Measurements from ENCODE around the gene ZNF774.

The ZNF774 gene

DNA sequence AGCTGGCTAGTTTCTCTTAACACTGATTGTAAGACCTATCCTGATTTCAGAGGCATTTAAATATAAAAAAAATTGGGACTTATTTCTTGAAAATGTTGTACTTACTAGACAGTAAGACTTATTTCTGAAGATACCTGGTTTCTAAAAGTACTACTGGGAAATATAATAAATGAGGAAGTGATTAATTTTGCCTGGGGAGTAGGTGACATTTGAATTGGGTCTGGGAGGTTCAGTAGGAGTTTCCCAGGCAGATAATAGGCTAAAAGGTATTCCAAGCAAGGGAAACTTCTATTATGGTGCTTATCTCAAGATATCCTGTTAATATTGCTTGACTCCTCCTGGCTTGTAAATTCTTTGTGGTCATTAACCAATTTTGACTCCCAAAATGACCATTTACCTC lies 29.4 kb downstream of the ZNF774 start:
- TF ChIP-seq, protein P1, sequence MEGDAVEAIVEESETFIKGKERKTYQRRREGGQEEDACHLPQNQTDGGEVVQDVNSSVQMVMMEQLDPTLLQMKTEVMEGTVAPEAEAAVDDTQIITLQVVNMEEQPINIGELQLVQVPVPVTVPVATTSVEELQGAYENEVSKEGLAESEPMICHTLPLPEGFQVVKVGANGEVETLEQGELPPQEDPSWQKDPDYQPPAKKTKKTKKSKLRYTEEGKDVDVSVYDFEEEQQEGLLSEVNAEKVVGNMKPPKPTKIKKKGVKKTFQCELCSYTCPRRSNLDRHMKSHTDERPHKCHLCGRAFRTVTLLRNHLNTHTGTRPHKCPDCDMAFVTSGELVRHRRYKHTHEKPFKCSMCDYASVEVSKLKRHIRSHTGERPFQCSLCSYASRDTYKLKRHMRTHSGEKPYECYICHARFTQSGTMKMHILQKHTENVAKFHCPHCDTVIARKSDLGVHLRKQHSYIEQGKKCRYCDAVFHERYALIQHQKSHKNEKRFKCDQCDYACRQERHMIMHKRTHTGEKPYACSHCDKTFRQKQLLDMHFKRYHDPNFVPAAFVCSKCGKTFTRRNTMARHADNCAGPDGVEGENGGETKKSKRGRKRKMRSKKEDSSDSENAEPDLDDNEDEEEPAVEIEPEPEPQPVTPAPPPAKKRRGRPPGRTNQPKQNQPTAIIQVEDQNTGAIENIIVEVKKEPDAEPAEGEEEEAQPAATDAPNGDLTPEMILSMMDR (IDR thresholded peaks at IDR 0.05; ENCODE audit: poor library complexity, severe bottlenecking): no peak
- no peak for ATAC-seq (ENCODE audit: low read depth)
- Histone ChIP-seq H3K27me3 (ENCODE audit: insufficient read depth, poor library complexity, severe bottlenecking) (no peaks in the 10 kb centered on the region), H3K27ac (ENCODE audit: poor library complexity, severe bottlenecking) (no peak overlapping the region), H3K36me3 (ENCODE audit: low read depth) (no peaks in the 10 kb centered on the region), H3K9me3 (ENCODE audit: severe bottlenecking) (no peaks in the 10 kb centered on the region), H3K4me3 (ENCODE audit: severe bottlenecking) (no peak overlapping the region), H3K4me1 (ENCODE audit: insufficient read depth, poor library complexity, severe bottlenecking) (no peaks in the 10 kb centered on the region)
- no peak for DNase-seq (ENCODE audit: low spot score)

DNA sequence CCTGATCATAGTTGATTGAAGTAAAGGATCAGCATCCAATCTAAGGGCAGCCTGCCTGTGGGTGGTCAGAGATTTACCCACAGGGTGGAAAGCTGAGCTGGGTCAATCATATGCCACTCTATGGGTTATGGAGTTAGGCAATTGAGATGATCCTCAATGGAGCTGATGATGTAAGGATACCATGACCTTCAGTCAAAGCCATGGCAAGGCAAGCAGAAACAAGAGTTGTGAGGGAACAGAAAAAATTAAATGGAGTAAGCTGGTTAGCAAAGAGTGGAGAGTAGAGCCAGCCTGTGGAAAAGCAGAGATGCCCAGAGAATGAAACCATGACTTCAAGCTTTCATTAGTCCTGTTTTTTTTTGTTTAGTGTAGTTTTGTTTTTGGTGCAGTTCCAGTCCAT lies 30.2 kb downstream of the ZNF774 start:
- H3K4me1 ChIP-seq (ENCODE audit: insufficient read depth, poor library complexity, severe bottlenecking): no peaks in the 10 kb centered on the region
- no peaks in the 10 kb centered on the region for H3K27me3 ChIP-seq (ENCODE audit: insufficient read depth, poor library complexity, severe bottlenecking)
- DNase-seq (ENCODE audit: low spot score) (no peak), ATAC-seq (ENCODE audit: low read depth) (0 out of 3 replicates have a peak, but pooled peaks have one; percentile 25)
- no peak overlapping the region for H3K27ac ChIP-seq (ENCODE audit: poor library complexity, severe bottlenecking)
- H3K9me3 ChIP-seq (ENCODE audit: severe bottlenecking): no peaks in the 10 kb centered on the region
- H3K36me3 ChIP-seq (ENCODE audit: low read depth): no peaks in the 10 kb centered on the region
- no peak overlapping the region for H3K4me3 ChIP-seq (ENCODE audit: severe bottlenecking)
- TF ChIP-seq, protein P1 (IDR thresholded peaks at IDR 0.05; ENCODE audit: poor library complexity, severe bottlenecking): no peak

DNA sequence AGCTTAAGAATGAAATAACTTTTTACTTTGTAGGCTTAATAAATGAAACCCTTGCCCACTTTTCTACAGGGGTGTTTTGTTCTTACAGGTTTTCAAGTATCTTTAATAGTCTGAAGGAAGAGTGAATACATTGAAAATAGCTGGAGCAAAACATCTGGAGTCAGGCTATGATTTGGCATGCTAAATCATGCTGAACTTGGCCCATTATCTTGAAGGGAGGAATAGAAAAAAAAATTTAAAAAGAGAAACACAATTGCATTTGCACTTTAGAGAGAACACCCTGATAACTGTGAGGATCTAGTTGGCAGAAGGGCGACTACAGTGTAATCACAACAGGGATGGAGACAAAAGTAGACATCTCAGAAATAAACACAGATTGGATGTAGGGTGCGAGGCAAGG lies 34.1 kb downstream of the ZNF774 start:
- Histone ChIP-seq H3K27ac (ENCODE audit: poor library complexity, severe bottlenecking) (no peak overlapping the region), H3K36me3 (ENCODE audit: low read depth) (peaks cover 13% of the 10 kb centered on the region), H3K27me3 (ENCODE audit: insufficient read depth, poor library complexity, severe bottlenecking) (no peaks in the 10 kb centered on the region), H3K4me1 (ENCODE audit: insufficient read depth, poor library complexity, severe bottlenecking) (peaks cover 12% of the 10 kb centered on the region), H3K9me3 (ENCODE audit: severe bottlenecking) (no peaks in the 10 kb centered on the region), H3K4me3 (ENCODE audit: severe bottlenecking) (no peak overlapping the region)
- ATAC-seq (ENCODE audit: low read depth) (no peak), DNase-seq (ENCODE audit: low spot score) (no peak)
- TF ChIP-seq, protein P1 (IDR thresholded peaks at IDR 0.05; ENCODE audit: poor library complexity, severe bottlenecking): no peak

DNA sequence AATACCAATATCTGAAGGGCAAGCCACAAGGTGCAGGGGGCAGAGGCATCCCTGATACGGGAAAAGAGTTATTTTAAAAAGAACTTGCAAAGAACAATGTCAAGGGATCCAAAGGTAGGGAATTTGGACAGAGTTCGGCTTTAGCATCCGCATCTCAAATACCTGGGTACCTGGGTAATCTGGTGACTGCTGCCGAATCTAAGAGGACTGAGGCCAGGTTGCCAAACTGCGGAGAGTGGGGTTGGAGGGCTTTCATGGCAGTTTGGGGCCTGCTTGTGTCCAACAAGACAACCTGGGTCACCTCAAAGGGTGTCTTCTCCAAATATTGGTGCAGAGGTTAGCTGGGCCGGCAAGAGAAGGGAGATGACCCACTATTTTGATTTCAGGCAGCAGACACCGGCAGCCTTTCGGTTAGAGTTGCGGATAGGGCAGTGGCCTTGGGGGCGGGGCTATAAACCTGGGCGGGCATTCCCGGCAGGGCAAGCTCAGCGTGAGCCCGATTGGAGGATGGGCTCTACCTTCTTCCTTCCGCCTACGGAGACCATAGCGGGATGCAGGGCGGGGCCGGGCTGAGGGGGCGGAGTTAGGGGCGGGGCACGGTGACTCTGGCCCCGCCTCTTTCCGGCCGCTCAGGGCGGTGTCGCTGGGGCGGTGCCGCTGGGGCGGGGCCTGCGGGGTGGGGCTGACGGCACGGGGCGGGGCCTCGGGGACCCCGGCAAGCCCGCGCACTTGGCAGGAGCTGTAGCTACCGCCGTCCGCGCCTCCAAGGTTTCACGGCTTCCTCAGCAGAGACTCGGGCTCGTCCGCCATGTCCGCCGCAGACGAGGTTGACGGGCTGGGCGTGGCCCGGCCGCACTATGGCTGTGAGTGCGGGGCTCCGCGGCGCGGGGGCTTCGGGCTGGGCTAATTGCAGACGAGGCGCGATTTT lies 35.7 kb downstream of the ZNF774 start, which contains the start of gene IQGAP1:
Gene IQGAP1 (plus strand): TSS at position 709 of the 928 bp plus-strand sequence. CDS start 100 bp downstream, at position 809.
- peaks cover 29% of the 10 kb centered on the region for H3K36me3 ChIP-seq (ENCODE audit: low read depth)
- peak within 1 kb of the TSS; percentile 81 for H3K27ac ChIP-seq (ENCODE audit: poor library complexity, severe bottlenecking)
- peak within 1 kb of the TSS; percentile 87 for H3K4me3 ChIP-seq (ENCODE audit: severe bottlenecking)
- H3K9me3 ChIP-seq (ENCODE audit: severe bottlenecking): no peaks in the 10 kb centered on the region
- TF ChIP-seq, protein P1 (IDR thresholded peaks at IDR 0.05; ENCODE audit: poor library complexity, severe bottlenecking): no peak
- ATAC-seq (ENCODE audit: low read depth): peak; percentile 95
- peaks cover 23% of the 10 kb centered on the region for H3K4me1 ChIP-seq (ENCODE audit: insufficient read depth, poor library complexity, severe bottlenecking)
- DNase-seq (ENCODE audit: low spot score): peak; percentile 100
- no peaks in the 10 kb centered on the region for H3K27me3 ChIP-seq (ENCODE audit: insufficient read depth, poor library complexity, severe bottlenecking)

Data from RWPE2 (cell line).